H1 (cell line): Measurements from ENCODE around the gene KCNMA1. TPM values are rescaled to one million over a fixed set of nuclear protein-coding genes. Genes with fewer than 3 reads are reported as not detected.

ENCODE experiments used
- HDAC6 ChIP-seq: IDR thresholded peaks from one replicate; pipeline ENCODE4 v1.7.1; 2012; ENCODE audit warnings: low read depth, mild to moderate bottlenecking, inconsistent platforms, low read length, moderate library complexity
- KDM5A ChIP-seq: fragments of 200-600 bp; IDR thresholded peaks from 2 replicates; pipeline ENCODE4 v1.7.1; 2012; ENCODE audit warnings: mild to moderate bottlenecking, low read length, inconsistent platforms, mixed read lengths
- SUZ12 ChIP-seq: fragments of 200-600 bp; sonication (generic); IDR thresholded peaks from 2 replicates; pipeline ENCODE4 v1.6.1; 2012; ENCODE audit warnings: mild to moderate bottlenecking, inconsistent platforms, low read length, moderate library complexity, mixed read lengths
- polyA plus RNA-seq, 7 experiments: library from polyadenylated mRNA; depleted of rRNA in 3 of 7; stranded (reverse) in 5 of 7; unstranded in 2 of 7; fragments of >200 nt in 5 of 7; fragments of 200-250 nt in 2 of 7; gene quantifications; 1 replicate in 5 of 7; 2 replicates in 1 of 7; 4 replicates in 1 of 7; pipeline versions ENCODE4 v1.2.1 to v1.2.3, GENCODE V29; 2011 to 2013; ENCODE audit warnings: missing spikeins in 2 of 7, mixed read lengths in 2 of 7
- total RNA-seq: library from RNA; stranded (reverse); fragmentation: NEBNext Ultra II Directional; extraction: Animal tissue kit (Norgen Biotek cat#: 25700); gene quantifications from 2 replicates; pipeline ENCODE4 v1.2.1, GENCODE V29; 2021

KCNMA1 gene
- total and polyA plus RNA-seq, 2 of the 8 experiments (the other 6 are each of a cell fraction or from before 2014, with no cell fraction given) = 10.2 to 11.1 TPM

DNA sequence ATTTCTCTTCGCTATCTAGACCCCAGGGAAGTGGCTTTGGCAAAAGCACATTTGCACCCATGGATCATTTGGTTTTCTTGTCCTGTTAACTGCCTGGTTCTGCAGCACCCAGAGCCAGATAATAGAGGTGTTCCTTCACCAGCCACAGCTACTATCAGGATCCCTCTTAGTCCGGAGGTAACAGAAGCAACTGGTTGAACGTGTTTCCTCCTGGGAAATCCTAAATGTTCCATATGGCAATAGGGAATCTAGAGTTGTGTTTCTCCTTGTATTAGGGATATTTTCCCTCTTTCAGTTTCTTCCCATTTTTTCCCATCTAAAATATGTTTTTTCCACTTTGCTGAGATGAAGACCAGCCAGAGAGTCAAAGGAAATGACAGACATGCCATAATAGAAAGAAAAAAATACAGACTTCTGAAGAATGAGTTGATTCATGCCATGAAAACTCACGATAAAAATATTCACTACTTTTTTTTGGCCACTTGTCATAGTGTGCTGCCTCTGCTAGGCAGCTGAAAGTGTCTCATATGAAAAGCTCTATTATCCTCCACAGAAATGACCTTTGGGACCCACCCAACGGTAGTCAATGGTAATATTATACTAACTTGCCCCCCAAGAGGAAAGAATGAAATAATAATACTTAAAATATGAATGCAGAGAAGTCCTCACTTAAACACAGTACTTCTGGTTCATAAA is 472.8 kb downstream of the KCNMA1 start (continued):
- no peak for TF ChIP-seq KDM5A
- TF ChIP-seq HDAC6 = no peak
- TF ChIP-seq SUZ12 = no peak
